GM23248 (cell line): Measurements from ENCODE around the gene MINDY3.

Source experiments
- EZH2 ChIP-seq: fragments of 200-600 bp; sonication (generic); IDR thresholded peaks from 2 replicates; pipeline ENCODE4 v1.6.1; 2018; ENCODE audit warnings: antibody characterized with exemption, mild to moderate bottlenecking; ENCODE audit not compliant: insufficient read depth, poor library complexity, severe bottlenecking
- EZH2phosphoT487 ChIP-seq: fragments of 200-600 bp; sonication (generic); IDR thresholded peaks from 2 replicates; pipeline ENCODE4 v1.6.1; 2018; ENCODE audit warnings: antibody characterized with exemption, moderate library complexity, mild to moderate bottlenecking, low read depth; ENCODE audit not compliant: insufficient read depth

DNA sequence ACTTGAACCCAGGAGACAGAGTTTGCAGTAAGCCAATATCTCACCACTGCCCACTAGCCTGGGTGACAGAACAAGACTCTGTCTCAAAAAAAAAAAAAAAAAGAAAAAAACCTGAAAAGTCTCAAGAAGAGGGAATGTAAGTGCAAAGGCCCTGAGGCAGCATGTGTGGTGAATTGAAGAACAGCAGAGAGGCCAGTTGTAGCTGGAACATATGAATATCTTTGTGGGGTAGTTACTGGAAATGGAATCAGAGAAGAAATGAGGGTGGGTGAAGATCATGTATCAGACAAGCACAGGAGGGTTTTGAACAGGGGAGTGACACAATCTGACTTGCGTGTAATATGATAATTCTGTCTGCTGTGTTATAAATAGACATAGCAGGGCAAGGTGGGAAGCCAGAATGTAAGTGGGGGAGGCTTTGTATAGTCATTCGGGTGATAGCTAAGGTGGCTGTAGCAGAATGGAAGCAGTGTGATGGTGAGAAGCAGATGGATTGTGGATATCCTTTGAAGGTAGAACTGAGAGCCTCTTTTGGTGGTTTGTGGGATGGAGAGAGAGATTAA is 95.3 kb downstream of the MINDY3 start:
- no peak for TF ChIP-seq EZH2phosphoT487
- no peak for TF ChIP-seq EZH2
